Measurements from ENCODE around the gene CTU2.

- TF ChIP-seq CTCF (IDR thresholded peaks at IDR 0.05) (no peak), EP300 (IDR thresholded peaks at IDR 0.05) (no peak)
These were observed 9.0 kb upstream of the CTU2 start for GRCh38 chr16:88697116-88697830.

Data from gastroesophageal sphincter (tissue), 3 donors.